ENCODE results near the gene FYN. TPM values are rescaled to one million over a fixed set of nuclear protein-coding genes. Genes with fewer than 3 reads are reported as not detected.

The FYN gene
- total and polyA plus RNA-seq, 10 of the 15 experiments (the other 5 are each of a cell fraction or from before 2014, with no cell fraction given) = 51.4 to 247 (median 138) TPM

GRCh38 chr6:111711984-111712752 is 161.1 kb downstream of the FYN start:
- Histone ChIP-seq H3K9ac (ENCODE audit: control insufficient read depth, insufficient read depth, low read length) (no peak overlapping the region), H3K27me3 (replicated peaks in 1 of 2; ENCODE audit: control insufficient read depth in 2 of 2, insufficient read depth in 2 of 2, low read length in 1 of 2) (no peaks in the 10 kb centered on the region), H3K4me1 (ENCODE audit: control insufficient read depth, insufficient read depth, low read length) (peaks cover 5% of the 10 kb centered on the region; the same call in 1 of the 2 replicates), H3K79me2 (ENCODE audit: control insufficient read depth, insufficient read depth, low read length) (no peaks in the 10 kb centered on the region), H3K4me3 (no peak overlapping the region), H4K20me1 (ENCODE audit: control insufficient read depth, insufficient read depth) (no peaks in the 10 kb centered on the region), H3K36me3 (ENCODE audit: control insufficient read depth in 2 of 2, insufficient read depth in 2 of 2, low read length in 1 of 2) (peaks cover 10 to 18% of the 10 kb centered on the region in 2 experiments), H3K27ac (ENCODE audit: control insufficient read depth, insufficient read depth) (no peak overlapping the region), H3K9me3 (replicated peaks; ENCODE audit: control insufficient read depth, insufficient read depth, low read length) (no peaks in the 10 kb centered on the region), H2AFZ (ENCODE audit: control insufficient read depth, low read depth, low read length) (no peak overlapping the region), H3K4me2 (ENCODE audit: control insufficient read depth, insufficient read depth) (no peak overlapping the region)
- no peak for FAIRE-seq
- ChIA-PET SMC1A (ENCODE audit: uncharacterized antibody, unreplicated experiment) (interaction anchor here (0.6 to 5.0 kb wide), 9 partner anchors 12 to 331 kb away, joined by 3 to 49 read pairs (median 4); no protein-coding TSS in a partner anchor), POLR2A (no interaction called here), RAD21 (ENCODE audit: unreplicated experiment) (interaction anchor here (0.7 to 5.4 kb wide), 6 partner anchors 10 to 331 kb away, joined by 3 to 46 read pairs (median 4); no protein-coding TSS in a partner anchor), CTCF (interaction anchor here (0.8 to 7.7 kb wide), 4 partner anchors 66 to 330 kb away, joined by 4 to 96 read pairs (median 46); no protein-coding TSS in a partner anchor)
- intact Hi-C loops (cut with micrococcal nuclease; ENCODE audit: unreplicated experiment) = no loop called here
- BruUV-seq (replicated peaks) = no TSS peak
- TF ChIP-seq STAT3 (IDR thresholded peaks at IDR 0.05; ENCODE audit: low read depth, low read length) (no peak), TCF3 (IDR thresholded peaks at IDR 0.05; ENCODE audit: borderline replicate concordance, insufficient read depth, low read depth, low read length) (no peak), IKZF1 (conservative IDR thresholded peaks at IDR 0.05) (no peak), ZBTB33 (IDR thresholded peaks at IDR 0.05) (no peak), BACH1 (IDR thresholded peaks at IDR 0.05; ENCODE audit: borderline replicate concordance) (no peak), SREBF2 (IDR thresholded peaks at IDR 0.05; ENCODE audit: low read length) (no peak), KLF5 (IDR thresholded peaks at IDR 0.05; ENCODE audit: partially characterized antibody) (no peak)
- no peak for DNase-seq (ENCODE audit: low read depth, low spot score)
- 65% methylated on average over 13 of the region's 13 CpGs for WGBS (ENCODE audit: insufficient coverage, insufficient replicate concordance, low lambda C conversion rate, missing lambda C conversion rate)
- in situ Hi-C loops (cut with MboI) = loop anchor here (25.0 kb wide), 1 partner anchor 600 kb away; no protein-coding TSS in a partner anchor
- no peak for ATAC-seq
